GM21423 (cell line): ENCODE measurements around the gene PDE1A.

Experiments
- ATAC-seq: cut with Tn5 transposase; IDR thresholded peaks from one replicate; pipeline ENCODE4 v1.9.1; 2021; ENCODE audit warnings: mild to moderate bottlenecking, moderate library complexity; ENCODE audit not compliant: unreplicated experiment

Gene PDE1A

GRCh38 chr2:182224669-182225068, 202.2 kb downstream of the PDE1A start:
- ATAC-seq, result no peak

- no peak for ATAC-seq
Observed at GRCh38 chr2:182220998-182221397, 205.8 kb downstream of the PDE1A start.

GRCh38 chr2:182220335-182220734, 206.5 kb downstream of the PDE1A start:
- no peak for ATAC-seq

- no peak for ATAC-seq
Observed at GRCh38 chr2:182210669-182211068, 216.2 kb downstream of the PDE1A start.

- ATAC-seq, result no peak
Observed at GRCh38 chr2:182208421-182208820, 218.4 kb downstream of the PDE1A start.

- ATAC-seq, result no peak
Observed at GRCh38 chr2:182207049-182207746, 219.6 kb downstream of the PDE1A start.

- no peak for ATAC-seq
Observed at GRCh38 chr2:182197529-182197928, 229.3 kb downstream of the PDE1A start.

- ATAC-seq, result no peak
Observed at GRCh38 chr2:182193291-182193690, 233.5 kb downstream of the PDE1A start.

- ATAC-seq, result no peak
Observed at GRCh38 chr2:182191061-182191460, 235.8 kb downstream of the PDE1A start.

- no peak for ATAC-seq
Observed at GRCh38 chr2:182187130-182187529, 239.7 kb downstream of the PDE1A start.

GRCh38 chr2:182186132-182186735, 240.6 kb downstream of the PDE1A start:
- peak; percentile 56 for ATAC-seq

GRCh38 chr2:182182436-182182835, 244.4 kb downstream of the PDE1A start:
- no peak for ATAC-seq

- ATAC-seq, result no peak
Observed at GRCh38 chr2:182181381-182181780, 245.5 kb downstream of the PDE1A start.

GRCh38 chr2:182179176-182179575, 247.7 kb downstream of the PDE1A start:
- ATAC-seq, result no peak

- no peak for ATAC-seq
Observed at GRCh38 chr2:182173944-182174622, 252.8 kb downstream of the PDE1A start.

GRCh38 chr2:182170341-182170740, 256.5 kb downstream of the PDE1A start:
- ATAC-seq, result no peak

- no peak for ATAC-seq
Observed at GRCh38 chr2:182167882-182168281, 259.0 kb downstream of the PDE1A start.

- no peak for ATAC-seq
Observed at GRCh38 chr2:182166841-182167240, 260.0 kb downstream of the PDE1A start.

GRCh38 chr2:182166406-182166805, 260.4 kb downstream of the PDE1A start:
- no peak for ATAC-seq

- ATAC-seq, result no peak
Observed at GRCh38 chr2:182165202-182165601, 261.6 kb downstream of the PDE1A start.

GRCh38 chr2:182164686-182165085, 262.1 kb downstream of the PDE1A start:
- no peak for ATAC-seq

- ATAC-seq, result no peak
Observed at GRCh38 chr2:182163878-182164277, 263.0 kb downstream of the PDE1A start.
